T-helper 1 cell treated with Interleukin-12 subunit alpha and Interleukin-12 subunit beta and Interleukin-4 antibody, amounts not matched to agents 30 μg/mL and 1 μg/mL, for 36 hours (primary cell): Measurements from ENCODE around the gene TSTD2.

Experiments
- H3K27ac Mint-ChIP-seq: one replicate; pipeline ENCODE4 v1.8.0; 2021; ENCODE audit warnings: mild to moderate bottlenecking, mixed read lengths
- H3K27me3 Mint-ChIP-seq: one replicate; pipeline ENCODE4 v1.8.0; 2021; ENCODE audit warnings: low read depth, mixed read lengths
- H3K36me3 Mint-ChIP-seq: one replicate; pipeline ENCODE4 v1.8.0; 2021; ENCODE audit warnings: low read depth, mixed read lengths
- H3K4me1 Mint-ChIP-seq: one replicate; pipeline ENCODE4 v1.8.0; 2021; ENCODE audit warnings: low read depth, mixed read lengths
- H3K4me3 Mint-ChIP-seq: one replicate; pipeline ENCODE4 v1.8.0; 2021; ENCODE audit warnings: mild to moderate bottlenecking, moderate library complexity, mixed read lengths
- H3K9me3 Mint-ChIP-seq: one replicate; pipeline ENCODE4 v1.8.0; 2021; ENCODE audit warnings: mixed read lengths

Gene TSTD2

DNA sequence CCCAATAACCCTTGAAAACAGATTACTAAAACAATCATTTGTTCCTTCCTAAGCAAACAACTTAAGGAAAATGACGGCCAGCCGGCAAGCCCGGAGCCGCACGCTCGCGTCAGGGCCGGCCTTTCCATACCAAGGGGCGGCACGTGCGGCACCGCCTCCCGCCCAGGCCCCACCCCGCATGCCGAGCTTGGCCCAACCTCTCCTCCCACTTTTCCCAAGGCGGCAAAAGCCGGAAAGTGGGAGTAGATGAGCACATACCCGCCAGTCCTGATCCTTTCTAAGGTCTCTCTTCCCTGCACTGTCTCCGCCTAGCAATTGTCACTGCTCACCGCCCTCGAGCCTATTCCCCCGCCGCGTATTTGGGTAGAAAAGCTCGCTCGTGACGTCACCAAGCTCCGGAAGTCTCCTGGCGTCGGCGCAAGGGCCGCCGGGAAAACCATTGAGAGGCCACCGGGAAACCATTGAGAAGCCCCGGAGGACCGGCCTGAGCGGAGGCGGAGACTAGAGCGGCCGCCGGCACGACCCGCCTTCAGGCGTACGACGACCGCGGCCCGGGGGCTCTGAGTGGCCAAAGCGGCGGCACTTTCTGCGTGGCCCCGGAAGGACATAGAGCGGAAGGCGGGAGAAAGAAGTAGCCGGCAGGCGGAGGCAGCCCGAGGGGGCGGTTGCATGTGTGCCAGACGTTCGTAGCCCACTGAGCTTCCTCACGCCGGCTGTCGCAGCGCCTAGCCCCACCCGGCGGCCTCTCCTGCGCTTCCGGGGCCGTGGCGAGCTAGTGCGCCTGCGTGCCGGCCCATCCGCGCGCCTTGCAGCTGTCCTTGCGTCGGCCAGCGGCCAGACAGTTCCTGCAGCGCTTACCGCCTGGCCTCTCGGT, at the start of gene TSTD2, which contains the start of gene NCBP1:
Gene TSTD2, minus strand, starts transcription at position 384 of the 874 bp plus-strand sequence. CDS start 5,806 bp downstream, outside the sequence.
Gene NCBP1, plus strand, starts transcription at position 837 of the 874 bp plus-strand sequence. CDS start 61 bp downstream, outside the sequence.
- H3K9me3 Mint-ChIP-seq: no peaks in the 10 kb centered on the region
- no peaks in the 10 kb centered on the region for H3K27me3 Mint-ChIP-seq
- peak within 1 kb of the TSS; percentile 95 for H3K4me3 Mint-ChIP-seq
- peaks cover 12% of the 10 kb centered on the region for H3K36me3 Mint-ChIP-seq
- H3K27ac Mint-ChIP-seq: peak within 1 kb of the TSS; percentile 97
- peaks cover 33% of the 10 kb centered on the region for H3K4me1 Mint-ChIP-seq

DNA sequence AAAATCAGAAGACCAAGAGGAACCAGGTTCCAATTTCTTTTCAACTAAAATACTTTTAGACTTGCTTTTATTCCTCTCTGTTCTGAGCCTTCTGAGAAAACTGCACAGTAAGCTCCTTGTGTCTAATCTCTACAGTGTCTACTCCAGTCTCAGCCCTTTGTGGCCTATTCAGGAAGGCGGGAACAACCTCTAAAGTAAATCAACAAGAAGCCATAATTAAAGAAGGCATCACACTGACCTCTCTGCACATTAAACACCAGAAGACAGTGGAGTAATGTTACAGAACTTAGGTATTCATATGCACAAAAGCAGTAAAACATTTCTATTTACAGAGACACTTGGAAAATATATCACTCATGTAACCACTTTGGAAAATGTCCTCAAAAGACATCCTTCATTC, 49.1 kb upstream of the TSTD2 start:
- Mint-ChIP-seq H3K36me3 (peaks cover 37% of the 10 kb centered on the region), H3K4me1 (no peaks in the 10 kb centered on the region), H3K9me3 (no peaks in the 10 kb centered on the region), H3K27ac (no peak overlapping the region), H3K4me3 (no peak overlapping the region), H3K27me3 (no peaks in the 10 kb centered on the region)

DNA sequence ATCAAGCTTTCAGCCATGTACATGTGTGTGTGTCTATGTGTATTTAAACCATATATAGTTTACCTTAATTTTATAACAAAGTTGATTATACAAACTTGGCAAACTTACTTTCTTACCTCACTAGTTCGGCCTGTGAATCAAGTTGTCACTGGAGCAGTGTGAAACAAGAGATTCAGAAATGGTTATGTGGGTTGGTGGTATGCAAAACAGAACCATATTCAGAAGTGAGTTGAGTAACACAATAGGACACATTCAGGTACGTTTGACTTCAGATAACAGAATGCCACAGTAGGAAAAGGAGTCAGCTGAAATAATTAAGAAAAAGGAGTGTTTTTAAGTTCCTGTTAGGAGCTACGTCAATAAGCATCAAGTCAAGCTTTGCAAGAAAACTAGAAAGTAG, 42.5 kb upstream of the TSTD2 start:
- Mint-ChIP-seq H3K4me3 (no peak overlapping the region), H3K36me3 (peaks cover 48% of the 10 kb centered on the region), H3K9me3 (no peaks in the 10 kb centered on the region), H3K27ac (no peak overlapping the region), H3K4me1 (peaks cover 1% of the 10 kb centered on the region), H3K27me3 (no peaks in the 10 kb centered on the region)

- Mint-ChIP-seq H3K4me1 (peaks cover 1% of the 10 kb centered on the region), H3K4me3 (no peak overlapping the region), H3K36me3 (peaks cover 51% of the 10 kb centered on the region), H3K27me3 (no peaks in the 10 kb centered on the region), H3K27ac (no peak overlapping the region), H3K9me3 (no peaks in the 10 kb centered on the region)
Measured at GRCh38 chr9:97673922-97674321, 40.8 kb upstream of the TSTD2 start.

DNA sequence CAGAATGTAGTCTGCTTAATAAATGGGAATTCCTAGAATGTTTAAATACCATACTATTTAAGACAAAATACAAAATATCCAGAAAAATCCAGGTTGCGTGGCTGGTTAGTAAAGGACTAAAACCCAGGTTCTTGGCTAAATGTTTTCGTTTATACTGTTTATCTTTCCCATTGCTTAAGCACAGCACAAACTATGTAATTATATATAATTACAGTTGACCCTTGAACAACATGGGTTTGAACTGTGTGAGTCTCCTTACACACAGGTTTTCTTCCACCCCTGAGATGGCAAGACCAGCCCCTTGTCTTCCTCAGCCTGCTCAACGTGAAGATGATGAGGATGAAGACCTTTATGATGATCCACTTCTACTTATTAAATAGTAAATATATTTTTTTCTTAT, 39.2 kb upstream of the TSTD2 start:
- Mint-ChIP-seq H3K27ac (no peak overlapping the region), H3K9me3 (no peaks in the 10 kb centered on the region), H3K4me3 (no peak overlapping the region), H3K4me1 (peaks cover 1% of the 10 kb centered on the region), H3K27me3 (no peaks in the 10 kb centered on the region), H3K36me3 (peaks cover 49% of the 10 kb centered on the region)

DNA sequence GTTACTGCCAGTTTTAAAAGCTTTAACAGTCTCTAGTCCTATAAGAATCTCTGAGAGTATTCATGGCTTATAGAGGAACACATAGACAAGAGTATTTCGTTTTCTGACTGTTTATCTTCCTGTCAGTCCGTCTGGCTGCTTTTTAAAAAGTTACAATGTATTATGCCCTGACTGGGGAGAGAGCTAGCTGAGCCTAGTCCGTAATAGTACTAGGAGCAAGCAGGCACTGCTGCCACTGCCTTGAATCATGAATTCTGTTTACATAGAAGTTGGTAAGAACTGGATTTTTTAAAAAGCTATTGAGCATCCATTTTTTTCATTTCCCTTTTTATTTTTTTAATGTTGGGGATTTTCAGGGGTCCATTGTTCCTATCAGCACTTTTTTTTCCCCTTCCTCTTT, 37.4 kb upstream of the TSTD2 start:
- Mint-ChIP-seq H3K9me3 (no peaks in the 10 kb centered on the region), H3K4me1 (peaks cover 12% of the 10 kb centered on the region), H3K27me3 (no peaks in the 10 kb centered on the region), H3K4me3 (no peak overlapping the region), H3K27ac (no peak overlapping the region), H3K36me3 (peaks cover 58% of the 10 kb centered on the region)

DNA sequence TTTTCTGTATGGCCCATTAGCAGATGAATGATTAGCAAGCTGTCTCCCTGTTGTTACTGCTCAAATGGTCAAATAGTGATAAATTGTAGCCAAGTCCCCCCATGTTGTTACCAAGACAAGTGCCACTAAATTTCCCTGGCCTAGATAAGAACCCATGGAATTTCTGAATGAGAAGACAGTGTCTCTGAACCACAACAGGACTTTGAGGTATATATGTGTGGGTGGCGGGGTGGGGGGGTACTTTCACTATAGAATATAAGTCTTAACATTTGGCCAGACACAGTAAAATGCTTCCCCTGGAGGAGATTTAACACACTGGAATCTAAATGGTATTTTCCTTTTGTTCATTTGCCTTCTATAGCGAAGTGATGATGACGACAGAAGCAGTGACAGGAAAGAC, 35.3 kb upstream of the TSTD2 start:
- no peak overlapping the region for H3K4me3 Mint-ChIP-seq
- peaks cover 14% of the 10 kb centered on the region for H3K4me1 Mint-ChIP-seq
- H3K27me3 Mint-ChIP-seq: no peaks in the 10 kb centered on the region
- no peaks in the 10 kb centered on the region for H3K9me3 Mint-ChIP-seq
- no peak overlapping the region for H3K27ac Mint-ChIP-seq
- peaks cover 51% of the 10 kb centered on the region for H3K36me3 Mint-ChIP-seq

- peaks cover 59% of the 10 kb centered on the region for H3K36me3 Mint-ChIP-seq
- H3K27ac Mint-ChIP-seq: peak overlapping the region; percentile 35
- H3K27me3 Mint-ChIP-seq: no peaks in the 10 kb centered on the region
- H3K4me1 Mint-ChIP-seq: peaks cover 14% of the 10 kb centered on the region
- no peak overlapping the region for H3K4me3 Mint-ChIP-seq
- no peaks in the 10 kb centered on the region for H3K9me3 Mint-ChIP-seq
Measured at GRCh38 chr9:97666907-97667686, 33.9 kb upstream of the TSTD2 start.

DNA sequence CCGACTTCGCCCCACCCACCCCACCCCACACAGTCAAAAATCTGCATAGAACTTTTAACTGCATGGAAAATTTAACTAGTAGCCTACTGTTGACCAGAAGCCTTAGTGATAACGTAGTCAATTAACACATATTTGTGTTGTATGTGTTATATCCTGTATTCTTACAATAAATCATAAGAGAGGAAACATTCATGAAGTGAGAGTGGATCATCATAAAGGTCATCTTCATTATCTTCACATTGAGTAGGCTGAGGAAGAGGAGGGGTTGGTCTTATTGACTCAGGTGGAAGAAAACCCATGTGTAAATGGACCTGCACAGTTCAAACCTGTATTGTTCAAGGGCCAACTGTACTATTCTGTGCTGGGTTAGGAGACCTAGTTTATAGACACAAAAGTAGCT, 32.6 kb upstream of the TSTD2 start:
- no peak overlapping the region for H3K27ac Mint-ChIP-seq
- H3K36me3 Mint-ChIP-seq: peaks cover 59% of the 10 kb centered on the region
- H3K4me1 Mint-ChIP-seq: peaks cover 15% of the 10 kb centered on the region

DNA sequence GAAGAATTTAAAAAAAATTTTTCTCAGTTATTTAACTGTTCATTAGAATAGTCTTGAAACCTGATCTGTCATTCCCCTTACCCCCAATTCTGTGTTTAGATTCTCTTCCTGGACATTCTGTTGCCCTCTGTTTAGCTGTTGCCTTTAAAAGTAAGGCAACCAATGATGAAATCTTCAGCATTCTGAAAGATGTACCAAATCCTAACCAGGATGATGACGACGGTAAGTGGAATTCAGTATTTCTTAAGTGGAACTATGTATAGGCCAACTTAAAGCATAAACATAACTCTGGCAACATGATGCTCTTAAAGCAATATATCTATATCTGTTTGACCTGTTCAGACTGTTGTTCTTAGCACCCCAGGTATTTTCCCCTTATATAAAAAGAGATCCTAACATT, 27.7 kb upstream of the TSTD2 start:
- H3K27ac Mint-ChIP-seq: no peak overlapping the region

More for the DNA sequence above, 32.6 kb upstream of the TSTD2 start:
- Mint-ChIP-seq H3K9me3 (no peaks in the 10 kb centered on the region), H3K4me3 (no peak overlapping the region), H3K27me3 (no peaks in the 10 kb centered on the region)

GRCh38 chr9:97660340-97660739, 27.2 kb upstream of the TSTD2 start:
- peaks cover 61% of the 10 kb centered on the region for H3K36me3 Mint-ChIP-seq
- no peaks in the 10 kb centered on the region for H3K9me3 Mint-ChIP-seq
- H3K4me3 Mint-ChIP-seq: no peak overlapping the region
- H3K27ac Mint-ChIP-seq: no peak overlapping the region
- H3K4me1 Mint-ChIP-seq: peaks cover 7% of the 10 kb centered on the region
- H3K27me3 Mint-ChIP-seq: no peaks in the 10 kb centered on the region

More for the DNA sequence above, 27.7 kb upstream of the TSTD2 start:
- H3K4me1 Mint-ChIP-seq: peaks cover 7% of the 10 kb centered on the region
- no peaks in the 10 kb centered on the region for H3K27me3 Mint-ChIP-seq
- H3K36me3 Mint-ChIP-seq: peaks cover 59% of the 10 kb centered on the region
- no peak overlapping the region for H3K4me3 Mint-ChIP-seq
- H3K9me3 Mint-ChIP-seq: no peaks in the 10 kb centered on the region

GRCh38 chr9:97659771-97660170, 26.6 kb upstream of the TSTD2 start:
- Mint-ChIP-seq H3K27me3 (no peaks in the 10 kb centered on the region), H3K36me3 (peaks cover 63% of the 10 kb centered on the region), H3K9me3 (no peaks in the 10 kb centered on the region), H3K4me3 (no peak overlapping the region), H3K4me1 (peaks cover 7% of the 10 kb centered on the region), H3K27ac (no peak overlapping the region)

- Mint-ChIP-seq H3K4me3 (no peak overlapping the region), H3K27me3 (no peaks in the 10 kb centered on the region), H3K4me1 (peaks cover 4% of the 10 kb centered on the region), H3K9me3 (no peaks in the 10 kb centered on the region), H3K27ac (no peak overlapping the region), H3K36me3 (peaks cover 63% of the 10 kb centered on the region)
Measured at GRCh38 chr9:97658707-97659106, 25.5 kb upstream of the TSTD2 start.

DNA sequence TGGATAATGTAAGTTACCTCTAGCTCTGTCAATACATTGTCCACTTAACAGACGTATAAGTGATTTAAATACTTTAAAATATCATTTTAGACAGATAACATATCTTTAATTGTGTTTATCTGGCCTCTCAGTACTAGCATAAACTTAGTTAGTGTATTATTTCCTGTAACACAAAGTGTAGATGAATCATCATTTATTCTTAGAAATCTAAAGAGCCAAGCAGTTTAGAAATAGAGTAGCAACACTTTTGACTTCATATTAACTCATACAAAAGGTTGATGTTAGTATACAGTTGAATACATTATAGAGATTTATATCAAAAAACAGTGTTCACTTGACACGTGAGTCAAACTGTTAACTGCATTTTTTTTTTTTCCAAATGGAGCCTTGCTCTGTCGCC, 18.5 kb upstream of the TSTD2 start:
- no peaks in the 10 kb centered on the region for H3K9me3 Mint-ChIP-seq
- no peak overlapping the region for H3K4me3 Mint-ChIP-seq
- no peaks in the 10 kb centered on the region for H3K27me3 Mint-ChIP-seq
- no peak overlapping the region for H3K27ac Mint-ChIP-seq
- peaks cover 7% of the 10 kb centered on the region for H3K4me1 Mint-ChIP-seq
- H3K36me3 Mint-ChIP-seq: peaks cover 50% of the 10 kb centered on the region

GRCh38 chr9:97647996-97648395, 14.8 kb upstream of the TSTD2 start:
- Mint-ChIP-seq H3K27ac (no peak overlapping the region), H3K4me3 (no peak overlapping the region), H3K36me3 (peaks cover 37% of the 10 kb centered on the region), H3K9me3 (no peaks in the 10 kb centered on the region), H3K27me3 (no peaks in the 10 kb centered on the region), H3K4me1 (peaks cover 10% of the 10 kb centered on the region)
